Trophoblast cell (in vitro differentiated cells and primary cell): ENCODE results near the gene TMC4.

Source experiments
- DNase-seq, 2 donors: peaks; one replicate each; pipeline ENCODE4 v3.0.0-alpha.2; 2016
- H2AFZ ChIP-seq: 2 replicates; pipeline ENCODE4 v1.6.1; 2013; ENCODE audit warnings: low read length, moderate library complexity, mild to moderate bottlenecking; ENCODE audit not compliant: insufficient read depth, poor library complexity
- H2AK5ac ChIP-seq: 2 replicates; pipeline ENCODE4 v1.6.1; 2013; ENCODE audit warnings: mild to moderate bottlenecking, low read length
- H2BK120ac ChIP-seq: 2 replicates; pipeline ENCODE4 v1.6.1; 2013; ENCODE audit warnings: low read length, mild to moderate bottlenecking, moderate library complexity; ENCODE audit not compliant: insufficient read depth, poor library complexity
- H2BK12ac ChIP-seq: 2 replicates; pipeline ENCODE4 v1.6.1; 2013; ENCODE audit warnings: mild to moderate bottlenecking, low read length, moderate library complexity
- H2BK5ac ChIP-seq: 2 replicates; pipeline ENCODE4 v1.6.1; 2013; ENCODE audit warnings: low read length, low read depth, moderate library complexity, mild to moderate bottlenecking; ENCODE audit not compliant: poor library complexity
- H3K14ac ChIP-seq: 2 replicates; pipeline ENCODE4 v1.6.1; 2013; ENCODE audit warnings: mild to moderate bottlenecking, low read length
- H3K18ac ChIP-seq: 2 replicates; pipeline ENCODE4 v1.6.1; 2013; ENCODE audit warnings: mild to moderate bottlenecking, low read length
- H3K23ac ChIP-seq: 2 replicates; pipeline ENCODE4 v1.6.1; 2013; ENCODE audit warnings: low read length
- H3K27ac ChIP-seq: 2 replicates; pipeline ENCODE4 v1.5.1; 2013; ENCODE audit warnings: low read depth, mild to moderate bottlenecking, inconsistent platforms, low read length, moderate library complexity
- H3K27me3 ChIP-seq: 2 replicates; pipeline ENCODE4 v1.6.1; 2013; ENCODE audit warnings: inconsistent platforms, mild to moderate bottlenecking, low read length, moderate library complexity; ENCODE audit not compliant: insufficient read depth
- H3K36me3 ChIP-seq, 2 experiments: 1 replicate in 1 of 2; 2 replicates in 1 of 2; pipeline ENCODE4 v1.6.1; 2013; ENCODE audit warnings: low read length in 2 of 2, mild to moderate bottlenecking in 2 of 2, moderate library complexity in 1 of 2; ENCODE audit not compliant: insufficient read depth in 2 of 2, control insufficient read depth in 1 of 2
- H3K4ac ChIP-seq: 2 replicates; pipeline ENCODE4 v1.6.1; 2013; ENCODE audit warnings: low read depth, mild to moderate bottlenecking, low read length, moderate library complexity
- H3K4me1 ChIP-seq, 2 experiments: 1 replicate in 1 of 2; 2 replicates in 1 of 2; pipeline ENCODE4 v1.6.1; 2013; ENCODE audit warnings: low read length in 2 of 2, mild to moderate bottlenecking in 2 of 2, moderate library complexity in 1 of 2; ENCODE audit not compliant: insufficient read depth in 2 of 2, control insufficient read depth in 1 of 2
- H3K4me2 ChIP-seq: 2 replicates; pipeline ENCODE4 v1.6.1; 2013; ENCODE audit warnings: inconsistent platforms, mild to moderate bottlenecking, low read length, moderate library complexity
- H3K4me3 ChIP-seq: 2 replicates; pipeline ENCODE4 v1.5.1; 2013; ENCODE audit warnings: mild to moderate bottlenecking, low read depth, low read length, inconsistent platforms
- H3K79me1 ChIP-seq: one replicate; pipeline ENCODE4 v1.6.1; 2013; ENCODE audit warnings: low read length
- H3K79me2 ChIP-seq: 2 replicates; pipeline ENCODE4 v1.6.1; 2013; ENCODE audit warnings: low read length, mild to moderate bottlenecking; ENCODE audit not compliant: control insufficient read depth, insufficient read depth, poor library complexity
- H3K9ac ChIP-seq: 2 replicates; pipeline ENCODE4 v1.6.1; 2013; ENCODE audit warnings: mild to moderate bottlenecking, low read length
- H3K9me3 ChIP-seq: 2 replicates; pipeline ENCODE4 v1.6.1; 2013; ENCODE audit warnings: low read depth, mild to moderate bottlenecking, control low read depth, inconsistent platforms, low read length; ENCODE audit not compliant: insufficient read depth
- H4K12ac ChIP-seq: 2 replicates; pipeline ENCODE4 v1.6.1; 2013; ENCODE audit warnings: low read depth, mild to moderate bottlenecking, low read length, moderate library complexity
- H4K8ac ChIP-seq: 2 replicates; pipeline ENCODE4 v1.6.1; 2013; ENCODE audit warnings: low read depth, mild to moderate bottlenecking, low read length, moderate library complexity
- H4K91ac ChIP-seq: one replicate; pipeline ENCODE4 v1.6.1; 2013; ENCODE audit warnings: low read depth, mild to moderate bottlenecking, low read length, moderate library complexity
- WGBS: extraction: QIAGEN DNeasy Blood & Tissue Kit; methylation state at CpG from one replicate; pipeline ENCODE4 v1.1.7; 2013; ENCODE audit warnings: missing lambda C conversion rate; ENCODE audit not compliant: insufficient read length, insufficient coverage; ENCODE audit errors: extremely low coverage; 5-methylcytosine and 5-hydroxymethylcytosine counted together

The TMC4 gene

GRCh38 chr19:54188215-54188871 lies 15.4 kb upstream of the TMC4 start:
- H4K12ac ChIP-seq = peak overlapping the region; percentile 40
- no CpG with 5 or more reads among the region's 12 CpGs for WGBS
- H3K79me1 ChIP-seq = peaks cover 27% of the 10 kb centered on the region
- H3K4me1 ChIP-seq = peaks cover 10% of the 10 kb centered on the region in 2 experiments
- H3K9me3 ChIP-seq = peaks cover under 1% of the 10 kb centered on the region
- H3K27ac ChIP-seq = peak overlapping the region; percentile 98
- peak in 1 of 2 donors; percentile 13 for DNase-seq
- peak overlapping the region; percentile 96 for H3K14ac ChIP-seq
- peak overlapping the region; percentile 76 for H3K4me2 ChIP-seq
- peak overlapping the region; percentile 80 for H4K8ac ChIP-seq
- H2BK120ac ChIP-seq = peak overlapping the region; percentile 92
- H2AK5ac ChIP-seq = peak overlapping the region; percentile 60
- H3K36me3 ChIP-seq = peaks cover 28% of the 10 kb centered on the region in 2 experiments
- H2BK12ac ChIP-seq = no peak overlapping the region
- peak overlapping the region; percentile 97 for H2BK5ac ChIP-seq
- H3K23ac ChIP-seq = no peak overlapping the region
- no peaks in the 10 kb centered on the region for H3K27me3 ChIP-seq
- H3K9ac ChIP-seq = peak overlapping the region; percentile 95
- H3K4ac ChIP-seq = peak overlapping the region; percentile 91
- peak overlapping the region; percentile 84 for H3K4me3 ChIP-seq
- peaks cover 26% of the 10 kb centered on the region for H3K79me2 ChIP-seq
- H3K18ac ChIP-seq = peak overlapping the region; percentile 87
- peak overlapping the region; percentile 88 for H4K91ac ChIP-seq
- H2AFZ ChIP-seq = no peak overlapping the region

- Histone ChIP-seq H3K9ac (no peak overlapping the region), H2BK120ac (no peak overlapping the region), H3K27me3 (no peaks in the 10 kb centered on the region), H3K4me3 (no peak overlapping the region), H3K36me3 (peaks cover 26 to 28% of the 10 kb centered on the region in 2 experiments), H3K4me1 (peaks cover 6 to 7% of the 10 kb centered on the region in 2 experiments), H3K14ac (no peak overlapping the region), H3K27ac (no peak overlapping the region), H3K79me2 (peaks cover 24% of the 10 kb centered on the region), H2AK5ac (no peak overlapping the region), H4K91ac (no peak overlapping the region), H3K4ac (peak overlapping the region; percentile 1), H3K4me2 (no peak overlapping the region), H3K18ac (no peak overlapping the region), H2AFZ (no peak overlapping the region), H3K9me3 (peaks cover 2% of the 10 kb centered on the region), H3K23ac (no peak overlapping the region), H4K8ac (no peak overlapping the region), H4K12ac (no peak overlapping the region), H2BK12ac (no peak overlapping the region), H2BK5ac (no peak overlapping the region), H3K79me1 (peaks cover 27% of the 10 kb centered on the region)
- WGBS = no CpG with 5 or more reads among the region's 11 CpGs
- DNase-seq = no peak
Measured at GRCh38 chr19:54186934-54187381, 14.0 kb upstream of the TMC4 start.

- H3K4ac ChIP-seq = no peak overlapping the region
- H3K14ac ChIP-seq = no peak overlapping the region
- H3K9me3 ChIP-seq = peaks cover 2% of the 10 kb centered on the region
- H4K12ac ChIP-seq = no peak overlapping the region
- peaks cover 19% of the 10 kb centered on the region for H3K79me2 ChIP-seq
- H3K4me3 ChIP-seq = no peak overlapping the region
- no peak overlapping the region for H3K23ac ChIP-seq
- peaks cover 3 to 4% of the 10 kb centered on the region in 2 experiments for H3K4me1 ChIP-seq
- no peak overlapping the region for H2BK5ac ChIP-seq
- no peak overlapping the region for H4K8ac ChIP-seq
- no CpG with 5 or more reads among the region's 8 CpGs for WGBS
- H2BK120ac ChIP-seq = no peak overlapping the region
- no peaks in the 10 kb centered on the region for H3K27me3 ChIP-seq
- no peak overlapping the region for H2AFZ ChIP-seq
- no peak overlapping the region for H2AK5ac ChIP-seq
- H3K36me3 ChIP-seq = peaks cover 27 to 29% of the 10 kb centered on the region in 2 experiments
- peaks cover 23% of the 10 kb centered on the region for H3K79me1 ChIP-seq
- no peak overlapping the region for H3K9ac ChIP-seq
- DNase-seq = no peak
- no peak overlapping the region for H2BK12ac ChIP-seq
- H4K91ac ChIP-seq = no peak overlapping the region
- no peak overlapping the region for H3K18ac ChIP-seq
- no peak overlapping the region for H3K4me2 ChIP-seq
- H3K27ac ChIP-seq = no peak overlapping the region
Measured at GRCh38 chr19:54186351-54186750, 13.4 kb upstream of the TMC4 start.

GRCh38 chr19:54183431-54183830 lies 10.5 kb upstream of the TMC4 start:
- H4K8ac ChIP-seq = no peak overlapping the region
- no peak overlapping the region for H3K4me3 ChIP-seq
- peaks cover 5% of the 10 kb centered on the region for H3K9me3 ChIP-seq
- H2BK5ac ChIP-seq = no peak overlapping the region
- no peak overlapping the region for H3K14ac ChIP-seq
- no peak overlapping the region for H3K9ac ChIP-seq
- no peak overlapping the region for H3K23ac ChIP-seq
- peaks cover 4% of the 10 kb centered on the region for H3K79me2 ChIP-seq
- no peak overlapping the region for H2BK120ac ChIP-seq
- no peak for DNase-seq
- H3K18ac ChIP-seq = no peak overlapping the region
- H4K91ac ChIP-seq = no peak overlapping the region
- no peak overlapping the region for H2AK5ac ChIP-seq
- H3K4me2 ChIP-seq = no peak overlapping the region
- H4K12ac ChIP-seq = no peak overlapping the region
- WGBS = no CpG with 5 or more reads among the region's 11 CpGs
- no peak overlapping the region for H3K4ac ChIP-seq
- H2BK12ac ChIP-seq = no peak overlapping the region
- peaks cover 3 to 4% of the 10 kb centered on the region in 2 experiments for H3K4me1 ChIP-seq
- H2AFZ ChIP-seq = no peak overlapping the region
- no peak overlapping the region for H3K27ac ChIP-seq
- H3K36me3 ChIP-seq = peaks cover 55 to 58% of the 10 kb centered on the region in 2 experiments
- H3K79me1 ChIP-seq = peaks cover 4% of the 10 kb centered on the region
- no peaks in the 10 kb centered on the region for H3K27me3 ChIP-seq
